Testis (tissue), 2 donors: ENCODE measurements around the gene HDAC3.

Source experiments
- POLR2A ChIP-seq: fragments of 450-650 bp; IDR thresholded peaks from one replicate; pipeline ENCODE4 v1.6.1; 2017; ENCODE audit warnings: antibody characterized with exemption, mild to moderate bottlenecking, moderate library complexity
- TF ChIP-seq, protein P1 (sequence below), 3 experiments: fragments of 450-650 bp in 2 of 3; fragments of 200-600 bp in 1 of 3; sonication (generic) in 1 of 3; IDR thresholded peaks; one replicate each; pipeline ENCODE4 v1.5.1; 2016 to 2019; ENCODE audit warnings: antibody characterized with exemption in 3 of 3, mild to moderate bottlenecking in 2 of 3, moderate library complexity in 1 of 3

GRCh38 chr5:141683596-141684141 lies 47.0 kb upstream of the HDAC3 start:
- TF ChIP-seq POLR2A = no peak
- TF ChIP-seq, protein P1, sequence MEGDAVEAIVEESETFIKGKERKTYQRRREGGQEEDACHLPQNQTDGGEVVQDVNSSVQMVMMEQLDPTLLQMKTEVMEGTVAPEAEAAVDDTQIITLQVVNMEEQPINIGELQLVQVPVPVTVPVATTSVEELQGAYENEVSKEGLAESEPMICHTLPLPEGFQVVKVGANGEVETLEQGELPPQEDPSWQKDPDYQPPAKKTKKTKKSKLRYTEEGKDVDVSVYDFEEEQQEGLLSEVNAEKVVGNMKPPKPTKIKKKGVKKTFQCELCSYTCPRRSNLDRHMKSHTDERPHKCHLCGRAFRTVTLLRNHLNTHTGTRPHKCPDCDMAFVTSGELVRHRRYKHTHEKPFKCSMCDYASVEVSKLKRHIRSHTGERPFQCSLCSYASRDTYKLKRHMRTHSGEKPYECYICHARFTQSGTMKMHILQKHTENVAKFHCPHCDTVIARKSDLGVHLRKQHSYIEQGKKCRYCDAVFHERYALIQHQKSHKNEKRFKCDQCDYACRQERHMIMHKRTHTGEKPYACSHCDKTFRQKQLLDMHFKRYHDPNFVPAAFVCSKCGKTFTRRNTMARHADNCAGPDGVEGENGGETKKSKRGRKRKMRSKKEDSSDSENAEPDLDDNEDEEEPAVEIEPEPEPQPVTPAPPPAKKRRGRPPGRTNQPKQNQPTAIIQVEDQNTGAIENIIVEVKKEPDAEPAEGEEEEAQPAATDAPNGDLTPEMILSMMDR (IDR thresholded peaks at IDR 0.05) = no peak
